K562 (cell line): Measurements from ENCODE around the gene TBL2. TPM values are rescaled to one million over a fixed set of nuclear protein-coding genes. Genes with fewer than 3 reads are reported as not detected.

Experiments
- polyA plus RNA-seq, 8 experiments: library from polyadenylated mRNA; depleted of rRNA in 4 of 8; stranded (reverse) in 5 of 8; unstranded in 3 of 8; fragments of >200 nt; fragmentation: Nextera tagmentation in 2 of 8; fragmentation: Illumina TruSeq in 1 of 8; extraction: Ambion mirVana in 2 of 8; extraction: Trizol in 1 of 8; gene quantifications; 2 replicates each; pipeline versions ENCODE4 v1.2.1 to v1.2.3, GENCODE V29; 2011 to 2014; ENCODE audit warnings: inconsistent platforms in 1 of 8, missing spikeins in 1 of 8
- total RNA-seq, 7 experiments: library from RNA; depleted of rRNA in 6 of 7; stranded (reverse); fragments of >200 nt in 6 of 7; fragmentation: Illumina TruSeq in 2 of 7; extraction: Trizol in 2 of 7; gene quantifications; 2 replicates each; pipeline versions ENCODE4 v1.2.1 to v1.2.3, GENCODE V29; 2011 to 2021; ENCODE audit warnings: low replicate concordance in 1 of 7
- TF ChIP-seq, protein P1 (sequence below): fragments of 200-600 bp; sonication (generic); IDR thresholded peaks from one replicate; pipeline ENCODE4 v1.6.1; 2012; ENCODE audit warnings: mild to moderate bottlenecking, low read depth, low read length, inconsistent platforms

The TBL2 gene
- total and polyA plus RNA-seq, 9 of the 15 experiments (the other 6 are each of a cell fraction or from before 2014, with no cell fraction given): 2.5 to 123 (median 49.2) TPM

- TF ChIP-seq, protein P1, sequence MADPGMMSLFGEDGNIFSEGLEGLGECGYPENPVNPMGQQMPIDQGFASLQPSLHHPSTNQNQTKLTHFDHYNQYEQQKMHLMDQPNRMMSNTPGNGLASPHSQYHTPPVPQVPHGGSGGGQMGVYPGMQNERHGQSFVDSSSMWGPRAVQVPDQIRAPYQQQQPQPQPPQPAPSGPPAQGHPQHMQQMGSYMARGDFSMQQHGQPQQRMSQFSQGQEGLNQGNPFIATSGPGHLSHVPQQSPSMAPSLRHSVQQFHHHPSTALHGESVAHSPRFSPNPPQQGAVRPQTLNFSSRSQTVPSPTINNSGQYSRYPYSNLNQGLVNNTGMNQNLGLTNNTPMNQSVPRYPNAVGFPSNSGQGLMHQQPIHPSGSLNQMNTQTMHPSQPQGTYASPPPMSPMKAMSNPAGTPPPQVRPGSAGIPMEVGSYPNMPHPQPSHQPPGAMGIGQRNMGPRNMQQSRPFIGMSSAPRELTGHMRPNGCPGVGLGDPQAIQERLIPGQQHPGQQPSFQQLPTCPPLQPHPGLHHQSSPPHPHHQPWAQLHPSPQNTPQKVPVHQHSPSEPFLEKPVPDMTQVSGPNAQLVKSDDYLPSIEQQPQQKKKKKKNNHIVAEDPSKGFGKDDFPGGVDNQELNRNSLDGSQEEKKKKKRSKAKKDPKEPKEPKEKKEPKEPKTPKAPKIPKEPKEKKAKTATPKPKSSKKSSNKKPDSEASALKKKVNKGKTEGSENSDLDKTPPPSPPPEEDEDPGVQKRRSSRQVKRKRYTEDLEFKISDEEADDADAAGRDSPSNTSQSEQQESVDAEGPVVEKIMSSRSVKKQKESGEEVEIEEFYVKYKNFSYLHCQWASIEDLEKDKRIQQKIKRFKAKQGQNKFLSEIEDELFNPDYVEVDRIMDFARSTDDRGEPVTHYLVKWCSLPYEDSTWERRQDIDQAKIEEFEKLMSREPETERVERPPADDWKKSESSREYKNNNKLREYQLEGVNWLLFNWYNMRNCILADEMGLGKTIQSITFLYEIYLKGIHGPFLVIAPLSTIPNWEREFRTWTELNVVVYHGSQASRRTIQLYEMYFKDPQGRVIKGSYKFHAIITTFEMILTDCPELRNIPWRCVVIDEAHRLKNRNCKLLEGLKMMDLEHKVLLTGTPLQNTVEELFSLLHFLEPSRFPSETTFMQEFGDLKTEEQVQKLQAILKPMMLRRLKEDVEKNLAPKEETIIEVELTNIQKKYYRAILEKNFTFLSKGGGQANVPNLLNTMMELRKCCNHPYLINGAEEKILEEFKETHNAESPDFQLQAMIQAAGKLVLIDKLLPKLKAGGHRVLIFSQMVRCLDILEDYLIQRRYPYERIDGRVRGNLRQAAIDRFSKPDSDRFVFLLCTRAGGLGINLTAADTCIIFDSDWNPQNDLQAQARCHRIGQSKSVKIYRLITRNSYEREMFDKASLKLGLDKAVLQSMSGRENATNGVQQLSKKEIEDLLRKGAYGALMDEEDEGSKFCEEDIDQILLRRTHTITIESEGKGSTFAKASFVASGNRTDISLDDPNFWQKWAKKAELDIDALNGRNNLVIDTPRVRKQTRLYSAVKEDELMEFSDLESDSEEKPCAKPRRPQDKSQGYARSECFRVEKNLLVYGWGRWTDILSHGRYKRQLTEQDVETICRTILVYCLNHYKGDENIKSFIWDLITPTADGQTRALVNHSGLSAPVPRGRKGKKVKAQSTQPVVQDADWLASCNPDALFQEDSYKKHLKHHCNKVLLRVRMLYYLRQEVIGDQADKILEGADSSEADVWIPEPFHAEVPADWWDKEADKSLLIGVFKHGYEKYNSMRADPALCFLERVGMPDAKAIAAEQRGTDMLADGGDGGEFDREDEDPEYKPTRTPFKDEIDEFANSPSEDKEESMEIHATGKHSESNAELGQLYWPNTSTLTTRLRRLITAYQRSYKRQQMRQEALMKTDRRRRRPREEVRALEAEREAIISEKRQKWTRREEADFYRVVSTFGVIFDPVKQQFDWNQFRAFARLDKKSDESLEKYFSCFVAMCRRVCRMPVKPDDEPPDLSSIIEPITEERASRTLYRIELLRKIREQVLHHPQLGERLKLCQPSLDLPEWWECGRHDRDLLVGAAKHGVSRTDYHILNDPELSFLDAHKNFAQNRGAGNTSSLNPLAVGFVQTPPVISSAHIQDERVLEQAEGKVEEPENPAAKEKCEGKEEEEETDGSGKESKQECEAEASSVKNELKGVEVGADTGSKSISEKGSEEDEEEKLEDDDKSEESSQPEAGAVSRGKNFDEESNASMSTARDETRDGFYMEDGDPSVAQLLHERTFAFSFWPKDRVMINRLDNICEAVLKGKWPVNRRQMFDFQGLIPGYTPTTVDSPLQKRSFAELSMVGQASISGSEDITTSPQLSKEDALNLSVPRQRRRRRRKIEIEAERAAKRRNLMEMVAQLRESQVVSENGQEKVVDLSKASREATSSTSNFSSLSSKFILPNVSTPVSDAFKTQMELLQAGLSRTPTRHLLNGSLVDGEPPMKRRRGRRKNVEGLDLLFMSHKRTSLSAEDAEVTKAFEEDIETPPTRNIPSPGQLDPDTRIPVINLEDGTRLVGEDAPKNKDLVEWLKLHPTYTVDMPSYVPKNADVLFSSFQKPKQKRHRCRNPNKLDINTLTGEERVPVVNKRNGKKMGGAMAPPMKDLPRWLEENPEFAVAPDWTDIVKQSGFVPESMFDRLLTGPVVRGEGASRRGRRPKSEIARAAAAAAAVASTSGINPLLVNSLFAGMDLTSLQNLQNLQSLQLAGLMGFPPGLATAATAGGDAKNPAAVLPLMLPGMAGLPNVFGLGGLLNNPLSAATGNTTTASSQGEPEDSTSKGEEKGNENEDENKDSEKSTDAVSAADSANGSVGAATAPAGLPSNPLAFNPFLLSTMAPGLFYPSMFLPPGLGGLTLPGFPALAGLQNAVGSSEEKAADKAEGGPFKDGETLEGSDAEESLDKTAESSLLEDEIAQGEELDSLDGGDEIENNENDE: peak; percentile 45
- TF ChIP-seq, all 486 proteins: peak for 32
These were observed 10.3 kb downstream of the TBL2 start (continued) for GRCh38 chr7:73567846-73568685.
